ENCODE measurements around the gene CRACR2A.

The CRACR2A gene

DNA sequence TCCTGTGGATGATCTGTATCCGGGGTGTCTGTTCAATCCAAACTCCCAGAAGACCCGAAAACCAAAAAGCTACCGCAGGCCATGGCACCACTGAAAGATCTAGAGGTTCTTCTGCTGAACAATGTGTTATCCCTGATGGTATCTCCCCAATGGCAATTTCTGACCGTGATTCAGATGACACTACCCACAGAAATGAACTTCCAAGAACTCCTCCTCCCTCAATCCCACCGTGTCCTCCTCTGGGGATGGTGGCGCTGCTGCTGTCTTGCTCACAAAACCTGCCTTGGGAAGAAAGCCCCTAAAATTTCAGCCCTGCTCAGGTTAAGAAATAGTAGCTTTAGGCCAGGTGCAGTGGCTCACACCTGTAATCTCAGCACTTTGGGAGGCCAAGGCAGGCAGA is 7.8 kb downstream of the CRACR2A start:
- no peak for DNase-seq (ENCODE audit: extremely low spot score)
- ChIA-PET POLR2A (no interaction called here), CTCF (no interaction called here)
- TF ChIP-seq FOXM1 (IDR thresholded peaks at IDR 0.05; ENCODE audit: borderline replicate concordance) (no peak), HDGF (IDR thresholded peaks at IDR 0.05; ENCODE audit: borderline replicate concordance) (no peak), ARNT (IDR thresholded peaks at IDR 0.05) (no peak), CTBP1 (IDR thresholded peaks at IDR 0.05; ENCODE audit: borderline replicate concordance) (no peak), TARDBP (IDR thresholded peaks at IDR 0.05) (no peak), L3MBTL2 (conservative IDR thresholded peaks at IDR 0.05) (no peak), SUZ12 (IDR thresholded peaks at IDR 0.05) (no peak), ELF4 (IDR thresholded peaks at IDR 0.05) (no peak), FOXK2 (IDR thresholded peaks at IDR 0.05) (no peak), SP1 (IDR thresholded peaks at IDR 0.05) (no peak), NFRKB (IDR thresholded peaks at IDR 0.05) (no peak)
- TF ChIP-seq, protein P1, sequence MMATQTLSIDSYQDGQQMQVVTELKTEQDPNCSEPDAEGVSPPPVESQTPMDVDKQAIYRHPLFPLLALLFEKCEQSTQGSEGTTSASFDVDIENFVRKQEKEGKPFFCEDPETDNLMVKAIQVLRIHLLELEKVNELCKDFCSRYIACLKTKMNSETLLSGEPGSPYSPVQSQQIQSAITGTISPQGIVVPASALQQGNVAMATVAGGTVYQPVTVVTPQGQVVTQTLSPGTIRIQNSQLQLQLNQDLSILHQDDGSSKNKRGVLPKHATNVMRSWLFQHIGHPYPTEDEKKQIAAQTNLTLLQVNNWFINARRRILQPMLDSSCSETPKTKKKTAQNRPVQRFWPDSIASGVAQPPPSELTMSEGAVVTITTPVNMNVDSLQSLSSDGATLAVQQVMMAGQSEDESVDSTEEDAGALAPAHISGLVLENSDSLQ (IDR thresholded peaks at IDR 0.05) = no peak

DNA sequence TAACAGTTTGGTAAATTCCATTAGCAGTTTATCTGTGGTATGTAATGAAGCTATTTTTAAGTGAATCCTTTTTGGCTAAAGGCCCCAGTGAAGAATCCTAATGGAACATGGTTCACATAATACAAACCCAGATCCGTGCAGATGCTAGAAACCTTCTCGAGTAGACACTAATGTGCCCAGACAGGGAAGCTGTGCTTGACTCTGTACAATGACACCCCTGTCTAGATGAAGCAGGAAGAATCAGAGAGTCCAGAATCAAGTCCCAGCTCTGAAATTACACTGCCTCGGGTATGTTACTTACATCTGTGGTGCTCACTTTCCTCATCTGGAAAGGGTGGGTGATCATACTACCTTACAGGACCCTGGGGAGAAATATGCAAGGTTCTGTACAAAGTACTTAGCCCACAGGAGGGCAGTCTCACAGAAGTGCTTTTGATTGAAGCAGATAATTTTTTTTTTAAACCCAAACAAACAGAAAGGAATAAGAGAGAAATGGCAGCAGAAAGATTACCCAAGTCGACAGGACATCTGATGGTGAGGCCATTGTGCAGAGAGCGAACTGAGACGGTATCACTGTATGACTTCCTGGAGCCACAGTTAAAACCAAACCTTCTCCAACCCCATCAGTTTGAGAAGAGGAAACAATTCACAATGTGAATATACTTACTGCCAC is 8.5 kb downstream of the CRACR2A start:
- DNase-seq (ENCODE audit: extremely low spot score) = no peak
- POLR2A ChIA-PET = interaction anchor here (1.5 kb wide), 1 partner anchor 8 kb away, joined by 4 read pairs; the partner anchor contains the start of gene CRACR2A
- no peak for TF ChIP-seq ZNF384 (IDR thresholded peaks at IDR 0.05)
- TF ChIP-seq LEF1 (IDR thresholded peaks at IDR 0.05; ENCODE audit: borderline replicate concordance) = no peak
- TF ChIP-seq HDGF (IDR thresholded peaks at IDR 0.05; ENCODE audit: borderline replicate concordance) = no peak
- TF ChIP-seq FOXA1 (IDR thresholded peaks at IDR 0.05) = no peak
- TF ChIP-seq, protein P1 (IDR thresholded peaks at IDR 0.05) = no peak
- TF ChIP-seq SP1 (IDR thresholded peaks at IDR 0.05) = no peak
- no peak for TF ChIP-seq CTBP1 (IDR thresholded peaks at IDR 0.05; ENCODE audit: borderline replicate concordance)
- no peak for TF ChIP-seq FOXM1 (IDR thresholded peaks at IDR 0.05; ENCODE audit: borderline replicate concordance)
- no peak for TF ChIP-seq NFRKB (IDR thresholded peaks at IDR 0.05)
- TF ChIP-seq ELF4 (IDR thresholded peaks at IDR 0.05) = no peak
- no peak for TF ChIP-seq FOXK2 (IDR thresholded peaks at IDR 0.05)
- TF ChIP-seq ARNT (IDR thresholded peaks at IDR 0.05) = no peak
- TF ChIP-seq SUZ12 (IDR thresholded peaks at IDR 0.05) = no peak
- no peak for TF ChIP-seq L3MBTL2 (conservative IDR thresholded peaks at IDR 0.05)
- no peak for TF ChIP-seq TARDBP (IDR thresholded peaks at IDR 0.05)
- no peak for TF ChIP-seq BHLHE40 (IDR thresholded peaks at IDR 0.05; ENCODE audit: borderline replicate concordance)
- CTCF ChIA-PET = no interaction called here

DNA sequence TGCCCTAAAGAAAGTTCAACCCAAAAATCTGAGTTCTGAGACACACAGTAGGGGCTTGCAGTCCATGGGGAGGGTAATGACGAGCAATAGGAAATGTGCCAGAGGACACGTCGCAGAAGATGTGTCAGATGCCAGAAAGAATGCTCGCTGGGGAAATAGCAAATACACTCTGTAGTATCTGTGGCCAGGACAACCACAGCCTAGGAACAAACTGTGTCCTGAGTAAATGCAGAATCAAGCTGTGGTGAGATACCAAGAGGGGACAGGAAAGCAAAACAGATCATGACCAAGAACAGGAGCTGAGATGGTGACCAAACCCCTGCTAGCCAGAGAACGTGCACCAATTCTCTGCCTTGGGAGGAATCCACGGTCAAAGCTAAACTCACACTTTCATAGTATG is 9.1 kb downstream of the CRACR2A start:
- ChIA-PET CTCF (no interaction called here), POLR2A (interaction anchor here (1.5 kb wide), 1 partner anchor 9 kb away, joined by 4 read pairs; the partner anchor contains the start of gene CRACR2A)
- no peak for TF ChIP-seq SUZ12 (IDR thresholded peaks at IDR 0.05)
- TF ChIP-seq ZNF384 (IDR thresholded peaks at IDR 0.05) = no peak
- no peak for TF ChIP-seq FOXA1 (IDR thresholded peaks at IDR 0.05)
- no peak for TF ChIP-seq FOXK2 (IDR thresholded peaks at IDR 0.05)
- TF ChIP-seq FOXM1 (IDR thresholded peaks at IDR 0.05; ENCODE audit: borderline replicate concordance) = no peak
- no peak for TF ChIP-seq LEF1 (IDR thresholded peaks at IDR 0.05; ENCODE audit: borderline replicate concordance)
- TF ChIP-seq, protein P1 (IDR thresholded peaks at IDR 0.05) = no peak
- no peak for TF ChIP-seq HDGF (IDR thresholded peaks at IDR 0.05; ENCODE audit: borderline replicate concordance)
- TF ChIP-seq CTBP1 (IDR thresholded peaks at IDR 0.05; ENCODE audit: borderline replicate concordance) = no peak
- no peak for TF ChIP-seq SP1 (IDR thresholded peaks at IDR 0.05)
- no peak for TF ChIP-seq ARNT (IDR thresholded peaks at IDR 0.05)
- TF ChIP-seq L3MBTL2 (conservative IDR thresholded peaks at IDR 0.05) = no peak
- no peak for TF ChIP-seq NFRKB (IDR thresholded peaks at IDR 0.05)
- TF ChIP-seq BHLHE40 (IDR thresholded peaks at IDR 0.05; ENCODE audit: borderline replicate concordance) = no peak
- TF ChIP-seq TARDBP (IDR thresholded peaks at IDR 0.05) = no peak
- no peak for TF ChIP-seq ELF4 (IDR thresholded peaks at IDR 0.05)
- no peak for DNase-seq (ENCODE audit: extremely low spot score)

DNA sequence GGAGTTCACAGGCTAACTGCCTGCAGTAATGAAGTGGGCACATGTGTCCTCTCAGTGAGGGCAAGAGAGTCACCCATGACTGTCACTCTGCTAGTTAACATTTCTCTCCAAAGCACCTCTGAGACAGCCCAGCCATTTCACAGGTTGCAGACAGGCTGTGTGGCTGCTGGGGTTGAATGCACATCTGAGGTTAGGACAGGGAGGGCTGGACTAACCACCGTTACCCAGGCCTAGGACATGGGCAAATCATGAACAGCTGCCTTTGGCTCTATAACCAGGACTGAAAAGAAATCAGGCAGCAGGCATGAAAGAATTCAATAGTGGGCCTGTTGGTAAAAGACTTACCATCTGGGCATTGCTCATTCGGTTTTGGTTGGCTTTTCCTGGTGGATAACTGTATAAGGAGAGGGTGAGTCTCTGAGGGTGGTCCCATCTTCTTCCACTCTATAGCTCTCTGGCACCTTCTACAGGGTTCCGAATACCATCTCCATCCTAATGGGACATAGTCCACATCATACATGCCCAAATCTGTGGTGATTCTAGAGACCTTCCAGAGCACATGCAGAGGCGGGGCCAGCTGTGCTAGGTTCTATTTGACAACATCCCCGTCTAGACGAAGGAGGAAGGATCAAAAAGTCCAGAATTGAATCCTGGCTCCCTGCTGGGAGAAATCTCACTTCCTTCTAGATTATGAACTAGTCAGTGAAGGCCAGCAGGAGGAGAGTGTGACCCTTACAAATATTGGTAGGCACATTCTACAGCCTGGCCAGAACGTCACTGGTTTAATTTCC is 10.8 kb downstream of the CRACR2A start:
- ChIA-PET POLR2A (no interaction called here), CTCF (interaction anchor here (0.5 kb wide), 1 partner anchor 62 kb away, joined by 3 read pairs; no protein-coding TSS in a partner anchor)
- DNase-seq (ENCODE audit: extremely low spot score) = no peak
- no peak for TF ChIP-seq CTBP1 (IDR thresholded peaks at IDR 0.05; ENCODE audit: borderline replicate concordance)
- no peak for TF ChIP-seq FOXA1 (IDR thresholded peaks at IDR 0.05)
- no peak for TF ChIP-seq NFRKB (IDR thresholded peaks at IDR 0.05)
- no peak for TF ChIP-seq ARNT (IDR thresholded peaks at IDR 0.05)
- no peak for TF ChIP-seq FOXM1 (IDR thresholded peaks at IDR 0.05; ENCODE audit: borderline replicate concordance)
- TF ChIP-seq ELF4 (IDR thresholded peaks at IDR 0.05) = no peak
- TF ChIP-seq, protein P1 (IDR thresholded peaks at IDR 0.05) = no peak
- no peak for TF ChIP-seq L3MBTL2 (conservative IDR thresholded peaks at IDR 0.05)
- TF ChIP-seq FOXK2 (IDR thresholded peaks at IDR 0.05) = no peak
- no peak for TF ChIP-seq TARDBP (IDR thresholded peaks at IDR 0.05)
- TF ChIP-seq ZNF384 (IDR thresholded peaks at IDR 0.05) = no peak
- no peak for TF ChIP-seq SUZ12 (IDR thresholded peaks at IDR 0.05)
- TF ChIP-seq BHLHE40 (IDR thresholded peaks at IDR 0.05; ENCODE audit: borderline replicate concordance) = no peak
- TF ChIP-seq LEF1 (IDR thresholded peaks at IDR 0.05; ENCODE audit: borderline replicate concordance) = no peak

Measured in HEK293T (cell line).